Activated CD4-positive, alpha-beta T cell treated with anti-CD3 and anti-CD28 coated beads for 36 hours (primary cell): ENCODE measurements around the gene TAB2. TPM values are rescaled to one million over a fixed set of nuclear protein-coding genes. Genes with fewer than 3 reads are reported as not detected.
"Not testable (repeated sequence)": the region's sequence is repeated elsewhere in the genome, so short reads cannot be mapped to it uniquely, and the experiment has no call there.

ENCODE experiments used
- ATAC-seq: fragments of 200-7000 bp; cut with Tn5 transposase; one replicate; pipeline ENCODE4 v1.10.0; 2021; ENCODE audit warnings: mild to moderate bottlenecking, moderate library complexity
- CTCF ChIA-PET: fragments of 350-600 bp; sonication (Branson Sonifier 250); formaldehyde crosslinking; loops from one replicate; lab custom pipeline; 2021; ENCODE audit warnings: antibody characterized with exemption; lab: Charles Lee
- POLR2A ChIA-PET: fragments of 350-600 bp; sonication (Branson Sonifier 250); formaldehyde crosslinking; loops from one replicate; lab custom pipeline; 2021; ENCODE audit warnings: antibody characterized with exemption, inconsistent platforms; lab: Charles Lee
- DNase-seq: peaks from one replicate; pipeline ENCODE4 v3.0.0-alpha.2; 2020
- H3K27ac Mint-ChIP-seq: one replicate; pipeline ENCODE4 v1.8.0; 2021; ENCODE audit warnings: mixed read lengths
- H3K27me3 Mint-ChIP-seq: one replicate; pipeline ENCODE4 v1.8.0; 2021; ENCODE audit warnings: mixed read lengths
- H3K36me3 Mint-ChIP-seq: one replicate; pipeline ENCODE4 v1.8.0; 2021; ENCODE audit warnings: low read depth, mixed read lengths
- H3K4me1 Mint-ChIP-seq: one replicate; pipeline ENCODE4 v1.8.0; 2021; ENCODE audit warnings: mixed read lengths
- H3K4me3 Mint-ChIP-seq: one replicate; pipeline ENCODE4 v1.8.0; 2021; ENCODE audit warnings: mild to moderate bottlenecking, moderate library complexity, mixed read lengths
- H3K9me3 Mint-ChIP-seq: one replicate; pipeline ENCODE4 v1.8.0; 2021; ENCODE audit warnings: low read depth, mixed read lengths
- intact Hi-C, 2 experiments: fragments of 100-400 bp; cut with DNase I in 1 of 2; cut with micrococcal nuclease in 1 of 2; formaldehyde crosslinking; loops; one replicate each; pipeline versions ENCODE4 v1.14.2 to v1.15.1; 2022 to 2024; cut with DNase I, micrococcal nuclease
- total RNA-seq, 2 experiments: library from RNA; stranded (reverse); gene quantifications; one replicate each; pipeline ENCODE4 v1.2.3, GENCODE V29; 2021

Gene TAB2
- total RNA-seq, 2 experiments from 2014 or later = 65.8 to 94.1 TPM

GRCh38 chr6:149439626-149440025 is 122.1 kb downstream of the TAB2 start:
- ChIA-PET CTCF (interaction anchor here (0.6 to 1.5 kb wide), 4 partner anchors 14 to 355 kb away, joined by 3 read pairs; no protein-coding TSS in a partner anchor), POLR2A (no interaction called here)
- Mint-ChIP-seq H3K4me3 (no peak overlapping the region), H3K4me1 (peaks cover 15% of the 10 kb centered on the region), H3K27me3 (no peaks in the 10 kb centered on the region), H3K27ac (no peak overlapping the region), H3K36me3 (peaks cover 2% of the 10 kb centered on the region), H3K9me3 (no peaks in the 10 kb centered on the region)
- DNase-seq (no peak), ATAC-seq (no peak)
- intact Hi-C loops = no loop called here

GRCh38 chr6:149440735-149441671 is 123.5 kb downstream of the TAB2 start:
- Mint-ChIP-seq H3K27me3 (no peaks in the 10 kb centered on the region), H3K27ac (no peak overlapping the region), H3K4me1 (peaks cover 15% of the 10 kb centered on the region), H3K4me3 (no peak overlapping the region), H3K9me3 (no peaks in the 10 kb centered on the region), H3K36me3 (peaks cover 3% of the 10 kb centered on the region)
- ChIA-PET CTCF (interaction anchor here (0.6 to 1.9 kb wide), 11 partner anchors 9 to 469 kb away, joined by 3 to 18 read pairs (median 3); no protein-coding TSS in a partner anchor), POLR2A (no interaction called here)
- DNase-seq (no peak), ATAC-seq (no peak)
- intact Hi-C loops = no loop called here

GRCh38 chr6:149441740-149442139 is 124.2 kb downstream of the TAB2 start:
- ChIA-PET CTCF (interaction anchor here (0.6 to 1.9 kb wide), 6 partner anchors 10 to 315 kb away, joined by 3 to 18 read pairs (median 3); no protein-coding TSS in a partner anchor), POLR2A (no interaction called here)
- ATAC-seq (no peak), DNase-seq (no peak)
- intact Hi-C loops = no loop called here
- Mint-ChIP-seq H3K36me3 (peaks cover 3% of the 10 kb centered on the region), H3K9me3 (no peaks in the 10 kb centered on the region), H3K4me3 (no peak overlapping the region), H3K27me3 (no peaks in the 10 kb centered on the region), H3K4me1 (peaks cover 15% of the 10 kb centered on the region), H3K27ac (no peak overlapping the region)

DNA sequence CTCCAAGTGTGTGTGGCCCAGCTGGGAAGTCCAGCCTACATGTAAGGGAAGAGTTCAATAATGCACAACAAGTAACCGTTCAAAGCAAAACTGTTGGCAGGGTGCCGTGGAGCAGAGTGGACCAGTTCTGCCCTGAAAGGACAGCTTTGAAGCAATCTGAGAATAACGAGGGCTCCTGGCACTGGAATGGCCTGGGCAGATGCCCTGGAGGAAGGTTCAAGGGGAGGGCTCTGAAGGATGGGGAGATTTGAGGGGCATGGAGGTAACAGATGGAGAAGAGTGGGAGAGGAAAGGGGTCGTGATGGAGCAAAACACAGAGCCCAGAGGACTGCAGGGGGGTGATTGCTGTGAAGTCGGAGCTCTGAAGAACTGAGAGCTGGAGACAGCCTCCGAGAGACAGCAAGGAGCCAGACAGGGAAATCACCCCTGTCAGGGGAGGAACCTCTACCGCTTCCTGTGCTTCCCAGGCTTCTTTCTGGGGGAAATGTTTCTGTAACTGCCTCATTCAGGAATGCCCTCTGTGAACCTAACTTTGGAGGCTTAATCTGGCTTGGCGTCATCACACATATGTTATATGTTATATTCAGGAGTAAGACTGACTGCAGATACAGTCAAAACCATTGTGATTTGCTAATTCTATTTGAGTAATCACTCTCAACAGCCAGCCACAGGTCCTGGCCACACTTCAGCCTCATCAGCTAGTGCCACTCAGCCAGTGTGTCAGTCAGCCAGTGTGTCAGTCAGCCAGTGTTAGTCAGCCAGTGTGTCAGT is 126.1 kb downstream of the TAB2 start:
- Mint-ChIP-seq H3K4me1 (peaks cover 10% of the 10 kb centered on the region), H3K27me3 (no peaks in the 10 kb centered on the region), H3K36me3 (peaks cover 8% of the 10 kb centered on the region), H3K27ac (no peak overlapping the region), H3K9me3 (no peaks in the 10 kb centered on the region), H3K4me3 (no peak overlapping the region)
- intact Hi-C loops = no loop called here
- ATAC-seq (peak; percentile 35), DNase-seq (peak; percentile 43)
- CTCF ChIA-PET = interaction anchor here (0.9 to 4.8 kb wide), 2 partner anchors 24 to 73 kb away, joined by 3 to 26 read pairs; no protein-coding TSS in a partner anchor
- POLR2A ChIA-PET = interaction anchor here (0.6 kb wide), 1 partner anchor 36 kb away, joined by 4 read pairs; no protein-coding TSS in a partner anchor

DNA sequence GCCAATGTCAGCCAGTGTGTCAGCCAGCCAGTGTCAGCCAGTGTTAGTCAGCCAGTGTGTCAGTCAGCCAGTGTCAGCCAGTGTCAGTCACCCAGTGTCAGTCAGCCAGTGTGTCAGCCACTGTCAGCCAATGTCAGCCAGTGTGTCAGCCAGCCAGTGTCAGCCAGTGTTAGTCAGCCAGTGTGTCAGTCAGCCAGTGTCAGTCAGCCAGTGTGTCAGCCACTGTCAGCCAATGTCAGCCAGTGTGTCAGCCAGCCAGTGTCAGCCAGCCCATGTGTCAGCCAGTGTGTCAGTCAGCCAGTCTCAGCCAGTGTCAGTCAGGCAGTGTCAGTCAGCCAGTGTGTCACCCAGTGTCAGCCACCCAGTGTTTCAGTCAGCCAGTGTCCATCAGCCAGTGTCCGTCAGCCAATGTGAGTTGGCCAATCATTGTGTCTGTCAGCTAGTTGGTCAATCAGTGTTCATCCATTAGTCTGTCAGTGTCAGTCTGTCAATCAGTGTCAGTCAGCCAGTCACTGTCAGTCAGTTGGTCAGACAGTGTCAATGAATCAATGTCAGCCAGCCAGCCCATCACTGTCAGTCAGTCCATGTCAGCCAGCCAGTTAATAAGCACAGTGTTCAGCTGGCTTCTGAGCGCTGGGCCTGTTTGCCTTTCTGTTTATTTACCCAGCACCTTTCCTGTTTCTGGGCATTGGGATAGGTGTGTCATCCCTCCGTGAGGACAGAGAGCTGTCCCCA is 127.0 kb downstream of the TAB2 start:
- peak overlapping the region; percentile 4 for H3K27ac Mint-ChIP-seq
- ATAC-seq (peak; percentile 20), DNase-seq (peak; percentile 36)
- H3K27me3 Mint-ChIP-seq, intact Hi-C loops, H3K4me1 Mint-ChIP-seq, POLR2A ChIA-PET, H3K4me3 Mint-ChIP-seq, H3K9me3 Mint-ChIP-seq, H3K36me3 Mint-ChIP-seq: not testable (repeated sequence)
- CTCF ChIA-PET = interaction anchor here (0.6 to 4.8 kb wide), 3 partner anchors 11 to 72 kb away, joined by 3 to 26 read pairs (median 3); no protein-coding TSS in a partner anchor

- Mint-ChIP-seq H3K4me1 (peaks cover 4% of the 10 kb centered on the region), H3K27ac (no peak overlapping the region), H3K27me3 (no peaks in the 10 kb centered on the region), H3K4me3 (no peak overlapping the region), H3K36me3 (peaks cover 14% of the 10 kb centered on the region), H3K9me3 (no peaks in the 10 kb centered on the region)
- peak; percentile 42 for ATAC-seq
- peak; percentile 47 for DNase-seq
- CTCF ChIA-PET = interaction anchor here (0.6 to 4.8 kb wide), 2 partner anchors 11 to 72 kb away, joined by 3 to 26 read pairs; no protein-coding TSS in a partner anchor
- POLR2A ChIA-PET = interaction anchor here (0.7 kb wide), 1 partner anchor 100 kb away, joined by 3 read pairs; no protein-coding TSS in a partner anchor
- intact Hi-C loops = no loop called here
Measured at GRCh38 chr6:149445095-149445466, 127.6 kb downstream of the TAB2 start.

GRCh38 chr6:149445573-149445972 is 128.1 kb downstream of the TAB2 start:
- no peaks in the 10 kb centered on the region for H3K27me3 Mint-ChIP-seq
- ChIA-PET CTCF (interaction anchor here (0.6 to 4.8 kb wide), 4 partner anchors 12 to 71 kb away, joined by 3 to 26 read pairs (median 6); no protein-coding TSS in a partner anchor), POLR2A (interaction anchor here (0.7 kb wide), 1 partner anchor 100 kb away, joined by 3 read pairs; no protein-coding TSS in a partner anchor)
- intact Hi-C loops = no loop called here
- no peak overlapping the region for H3K27ac Mint-ChIP-seq
- no peak overlapping the region for H3K4me3 Mint-ChIP-seq
- DNase-seq = no peak
- H3K36me3 Mint-ChIP-seq = peaks cover 18% of the 10 kb centered on the region
- no peaks in the 10 kb centered on the region for H3K9me3 Mint-ChIP-seq
- ATAC-seq = peak; percentile 23
- H3K4me1 Mint-ChIP-seq = peaks cover 4% of the 10 kb centered on the region

DNA sequence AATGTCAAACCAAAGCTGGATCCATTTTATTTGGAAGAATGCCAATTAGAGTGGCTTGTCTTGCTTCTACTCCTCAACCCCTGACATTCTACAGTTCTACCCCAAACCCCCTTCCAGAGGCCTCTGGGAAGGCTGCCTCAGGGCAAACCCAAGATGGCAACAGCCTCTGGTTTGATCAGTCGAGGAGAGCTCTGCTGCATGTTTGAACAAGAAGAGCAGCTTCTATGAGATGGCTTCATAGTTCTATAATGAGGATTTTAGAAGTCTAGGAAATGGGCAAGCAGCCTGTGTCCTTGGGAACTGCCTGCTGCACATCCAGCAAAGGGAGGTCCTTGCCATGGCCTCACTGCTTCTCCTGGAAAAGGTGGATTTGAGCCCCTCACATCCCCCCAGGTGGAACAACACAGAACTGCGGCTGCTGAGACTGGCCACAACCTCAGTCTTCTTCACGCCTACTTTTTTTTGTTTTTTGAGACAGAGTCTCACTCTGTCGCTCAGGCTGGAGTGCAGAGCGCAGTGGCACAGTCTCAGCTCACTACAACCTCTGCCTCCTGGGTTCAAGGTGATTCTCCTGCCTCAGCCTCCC is 129.4 kb downstream of the TAB2 start:
- H3K9me3 Mint-ChIP-seq = no peaks in the 10 kb centered on the region
- H3K36me3 Mint-ChIP-seq = peaks cover 24% of the 10 kb centered on the region
- intact Hi-C loops = no loop called here
- peaks cover 4% of the 10 kb centered on the region for H3K4me1 Mint-ChIP-seq
- DNase-seq (no peak), ATAC-seq (no peak)
- H3K27ac Mint-ChIP-seq = no peak overlapping the region
- no peak overlapping the region for H3K4me3 Mint-ChIP-seq
- no peaks in the 10 kb centered on the region for H3K27me3 Mint-ChIP-seq
- ChIA-PET CTCF (interaction anchor here (0.6 to 4.8 kb wide), 7 partner anchors 13 to 577 kb away, joined by 3 to 26 read pairs (median 4); partner anchors contain the start of gene PPIL4), POLR2A (no interaction called here)

DNA sequence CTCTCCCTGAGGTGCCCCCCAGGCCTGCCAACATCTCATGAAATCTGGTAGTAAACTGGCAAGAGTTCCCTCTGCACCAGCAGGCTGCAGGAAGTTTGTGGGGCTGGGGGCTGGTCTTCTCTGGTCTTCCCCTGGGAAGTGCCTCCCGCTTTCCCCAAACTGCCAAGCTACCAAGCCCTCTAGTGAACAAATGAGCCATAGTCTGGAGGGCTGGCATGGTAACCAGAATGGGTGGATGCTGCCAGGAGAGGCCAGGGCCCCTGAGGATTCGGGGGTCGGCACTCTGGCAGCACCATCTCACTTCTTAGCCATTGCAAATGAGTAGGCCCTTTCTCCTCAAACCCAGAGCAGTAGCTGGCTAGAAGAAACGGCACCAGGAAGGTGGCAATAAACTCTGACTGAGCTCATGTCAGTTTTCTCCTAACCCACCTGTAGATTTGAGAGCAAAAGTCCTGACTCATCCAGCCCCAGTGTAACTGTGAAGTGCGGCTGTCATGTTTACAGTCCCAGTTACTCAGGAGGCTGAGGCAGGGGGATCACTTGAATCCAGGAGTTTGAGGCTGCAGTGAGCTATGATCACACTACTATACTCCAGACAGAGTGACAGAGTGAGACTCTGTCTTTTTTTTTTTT is 131.4 kb downstream of the TAB2 start:
- ChIA-PET CTCF (interaction anchor here (0.6 to 1.3 kb wide), 7 partner anchors 34 to 915 kb away, joined by 3 to 5 read pairs (median 3); no protein-coding TSS in a partner anchor), POLR2A (no interaction called here)
- no peaks in the 10 kb centered on the region for H3K9me3 Mint-ChIP-seq
- ATAC-seq (no peak), DNase-seq (no peak)
- peaks cover 4% of the 10 kb centered on the region for H3K4me1 Mint-ChIP-seq
- H3K27me3 Mint-ChIP-seq = no peaks in the 10 kb centered on the region
- H3K4me3 Mint-ChIP-seq = no peak overlapping the region
- peaks cover 32% of the 10 kb centered on the region for H3K36me3 Mint-ChIP-seq
- H3K27ac Mint-ChIP-seq = no peak overlapping the region
- intact Hi-C loops = no loop called here
